CD8-positive, alpha-beta memory T cell (primary cell): ENCODE results near the gene USH1G. TPM values are rescaled to one million over a fixed set of nuclear protein-coding genes. Genes with fewer than 3 reads are reported as not detected.

ENCODE experiments used
- CTCF ChIA-PET: fragments of 350-600 bp; sonication (Branson Sonifier 250); formaldehyde crosslinking; loops from one replicate; lab custom pipeline; 2021; ENCODE audit warnings: antibody characterized with exemption; lab: Charles Lee
- POLR2A ChIA-PET: fragments of 350-600 bp; sonication (Branson Sonifier 250); formaldehyde crosslinking; loops from one replicate; lab custom pipeline; 2021; ENCODE audit warnings: antibody characterized with exemption; lab: Charles Lee
- DNase-seq, 5 donors: peaks; one replicate each; pipeline versions ENCODE4 v3.0.0 to v3.0.0-alpha.2; 2020 to 2022; ENCODE audit warnings: mixed read lengths in 1 of 5
- H3K27ac ChIP-seq: one replicate; pipeline ENCODE4 v1.7.0; 2013; ENCODE audit warnings: low read depth, mild to moderate bottlenecking, low read length, moderate library complexity
- H3K27me3 ChIP-seq: 2 replicates; pipeline ENCODE4 v1.7.0; 2013; ENCODE audit warnings: low read length, mild to moderate bottlenecking; ENCODE audit not compliant: insufficient read depth, poor library complexity, severe bottlenecking
- H3K36me3 ChIP-seq: 2 replicates; pipeline ENCODE4 v1.7.0; 2013; ENCODE audit warnings: mild to moderate bottlenecking, low read length, moderate library complexity; ENCODE audit not compliant: insufficient read depth
- H3K4me1 ChIP-seq: 2 replicates; pipeline ENCODE4 v1.7.0; 2013; ENCODE audit warnings: mild to moderate bottlenecking, low read length, moderate library complexity; ENCODE audit not compliant: insufficient read depth
- H3K4me3 ChIP-seq: 2 replicates; pipeline ENCODE4 v1.7.0; 2013; ENCODE audit warnings: mild to moderate bottlenecking, low read length
- H3K9me3 ChIP-seq: 2 replicates; pipeline ENCODE4 v1.7.0; 2013; ENCODE audit warnings: mild to moderate bottlenecking, low read length
- H3K27ac Mint-ChIP-seq, 8 donors: one replicate each; pipeline ENCODE4 v1.8.0; 2020 to 2021; ENCODE audit warnings: mixed read lengths in 8 of 8, mild to moderate bottlenecking in 6 of 8, inconsistent platforms in 3 of 8, moderate library complexity in 3 of 8
- H3K27me3 Mint-ChIP-seq, 2 donors: one replicate each; pipeline ENCODE4 v1.8.0; 2020 to 2021; ENCODE audit warnings: mixed read lengths in 2 of 2, mild to moderate bottlenecking in 1 of 2, moderate library complexity in 1 of 2
- H3K36me3 Mint-ChIP-seq, 3 donors: one replicate each; pipeline ENCODE4 v1.8.0; 2020 to 2021; ENCODE audit warnings: mixed read lengths in 3 of 3, inconsistent platforms in 1 of 3, mild to moderate bottlenecking in 1 of 3
- H3K4me1 Mint-ChIP-seq, 3 donors: one replicate each; pipeline ENCODE4 v1.8.0; 2020 to 2021; ENCODE audit warnings: mixed read lengths in 3 of 3, inconsistent platforms in 1 of 3, mild to moderate bottlenecking in 1 of 3
- H3K4me3 Mint-ChIP-seq, 7 donors: one replicate each; pipeline ENCODE4 v1.8.0; 2020 to 2021; ENCODE audit warnings: mixed read lengths in 7 of 7, mild to moderate bottlenecking in 6 of 7, moderate library complexity in 4 of 7, inconsistent platforms in 2 of 7
- H3K9me3 Mint-ChIP-seq, 5 donors: one replicate each; pipeline ENCODE4 v1.8.0; 2020 to 2022; ENCODE audit warnings: mixed read lengths in 5 of 5, mild to moderate bottlenecking in 3 of 5, moderate library complexity in 2 of 5, inconsistent platforms in 1 of 5
- polyA plus RNA-seq: library from polyadenylated mRNA; unstranded; fragments of 300-500 nt; fragmentation: Illumina TruSeq; gene quantifications from one replicate; pipeline ENCODE4 v1.2.3, GENCODE V29; 2021
- total RNA-seq, 2 experiments: library from RNA; stranded (reverse); gene quantifications; one replicate each; pipeline ENCODE4 v1.2.3, GENCODE V29; 2021

Gene USH1G
- total and polyA plus RNA-seq, 3 experiments from 2014 or later: not detected

DNA sequence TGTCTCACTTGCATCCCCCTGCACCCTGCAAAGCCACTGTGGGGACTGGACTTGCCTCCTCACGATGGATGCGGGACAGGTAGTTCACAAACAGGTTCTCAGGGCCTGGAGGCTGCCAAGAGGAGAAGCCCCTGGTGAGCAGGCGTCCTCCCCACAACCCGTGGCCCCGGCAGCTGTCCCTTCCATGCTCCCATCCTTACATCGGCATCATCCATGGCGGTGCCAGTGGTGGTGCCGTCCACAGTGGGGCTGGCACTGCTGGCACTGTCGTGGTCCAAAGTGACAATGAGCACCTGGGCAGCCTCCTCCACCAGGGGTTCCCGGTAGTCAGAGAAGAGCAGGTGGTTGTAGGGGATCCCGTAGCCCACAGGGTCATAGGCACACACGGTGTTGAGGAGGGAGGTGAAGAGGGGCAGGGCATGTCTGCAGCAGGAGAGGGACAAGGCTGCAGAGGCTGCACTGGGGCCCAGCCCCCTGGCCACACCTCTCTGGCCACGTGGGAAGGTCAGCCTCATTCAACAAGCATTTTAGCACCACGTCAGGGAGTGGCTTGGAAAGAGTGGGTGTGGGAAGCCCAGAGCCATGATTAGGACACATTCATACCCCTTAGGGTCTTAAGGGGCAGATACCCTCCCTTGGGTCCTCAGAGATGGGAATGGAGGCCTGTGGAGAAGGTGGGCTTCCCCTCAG lies 36.9 kb upstream of the USH1G start:
- ChIA-PET POLR2A (interaction anchor here (0.6 kb wide), 1 partner anchor 36 kb away, joined by 3 read pairs; no protein-coding TSS in a partner anchor), CTCF (interaction anchor here (1.3 to 6.1 kb wide), 17 partner anchors 13 to 453 kb away, joined by 3 to 84 read pairs (median 11); partner anchors contain the start of genes CDR2L, HID1, MRPL58 and NT5C)
- H3K27me3 ChIP-seq: no peaks in the 10 kb centered on the region
- Mint-ChIP-seq H3K9me3 (no peaks in the 10 kb centered on the region), H3K36me3 (no peaks in the 10 kb centered on the region), H3K4me1 (peaks cover 4 to 11% (median 4%) of the 10 kb centered on the region in 3 donors), H3K27me3 (peaks cover 0 to 4% of the 10 kb centered on the region in 2 donors), H3K4me3 (no peak overlapping the region), H3K27ac (no peak overlapping the region)
- DNase-seq: no peak
- H3K4me3 ChIP-seq: no peak overlapping the region
- H3K27ac ChIP-seq: no peak overlapping the region
- no peaks in the 10 kb centered on the region for H3K4me1 ChIP-seq
- H3K9me3 ChIP-seq: no peaks in the 10 kb centered on the region
- no peaks in the 10 kb centered on the region for H3K36me3 ChIP-seq

DNA sequence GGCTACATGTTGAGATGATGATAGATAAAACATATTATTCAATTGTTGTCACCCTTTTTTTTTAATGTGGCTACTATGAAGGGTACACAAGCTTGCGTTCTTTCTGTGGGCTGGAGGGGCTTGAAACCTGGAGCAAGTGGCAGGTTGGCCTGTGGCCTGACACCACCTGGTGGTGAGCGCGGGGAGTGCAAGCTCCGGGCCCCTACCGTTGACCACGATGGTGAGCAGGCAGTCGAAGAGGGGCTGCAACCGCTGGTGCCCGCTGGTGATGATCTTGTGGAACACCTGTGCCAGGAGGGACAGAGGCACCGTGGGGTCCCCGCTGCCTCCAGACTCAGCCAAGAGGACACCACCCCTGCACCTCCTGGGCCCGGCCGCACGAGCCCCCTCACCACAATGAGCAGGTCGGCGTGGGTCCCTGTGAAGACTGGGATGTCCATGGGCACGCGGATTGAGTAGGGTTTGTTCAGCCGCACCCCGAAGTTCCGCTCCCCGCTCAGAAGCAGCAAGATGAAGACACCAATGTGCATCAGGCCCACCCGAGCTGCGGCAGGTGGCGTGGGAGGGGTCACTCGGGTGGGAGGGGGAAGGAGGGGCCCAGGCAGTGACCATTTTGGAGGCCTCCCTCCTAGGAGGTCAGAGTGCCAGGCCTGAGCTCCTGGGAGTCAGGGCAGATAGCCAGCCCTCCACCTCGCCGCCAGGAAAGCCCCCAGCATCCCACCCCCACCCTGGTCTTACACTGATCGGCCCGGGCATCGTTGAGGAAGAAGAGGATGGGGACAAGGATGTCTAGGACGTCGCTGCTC lies 35.1 kb upstream of the USH1G start:
- Mint-ChIP-seq H3K27me3 (peaks cover 0 to 5% of the 10 kb centered on the region in 2 donors), H3K36me3 (no peaks in the 10 kb centered on the region), H3K27ac (no peak overlapping the region), H3K4me1 (peaks cover 4 to 11% (median 4%) of the 10 kb centered on the region in 3 donors), H3K4me3 (no peak overlapping the region), H3K9me3 (no peaks in the 10 kb centered on the region)
- ChIA-PET POLR2A (no interaction called here), CTCF (interaction anchor here (0.8 to 6.1 kb wide), 19 partner anchors 9 to 301 kb away, joined by 3 to 84 read pairs (median 4); partner anchors contain the start of genes HID1, OTOP2 and OTOP3)
- Histone ChIP-seq H3K4me1 (no peaks in the 10 kb centered on the region), H3K4me3 (no peak overlapping the region), H3K27me3 (no peaks in the 10 kb centered on the region), H3K9me3 (no peaks in the 10 kb centered on the region), H3K36me3 (no peaks in the 10 kb centered on the region), H3K27ac (no peak overlapping the region)
- peak; percentile 56 to 77 (median 70) for DNase-seq

- no peak overlapping the region for H3K27ac Mint-ChIP-seq
These were observed 33.0 kb upstream of the USH1G start for GRCh38 chr17:74956093-74956492.

GRCh38 chr17:74954665-74955421 lies 31.8 kb upstream of the USH1G start:
- Histone ChIP-seq H3K36me3 (no peaks in the 10 kb centered on the region), H3K4me3 (no peak overlapping the region), H3K27me3 (no peaks in the 10 kb centered on the region), H3K9me3 (no peaks in the 10 kb centered on the region), H3K4me1 (no peaks in the 10 kb centered on the region), H3K27ac (no peak overlapping the region)
- peaks cover 3 to 5% of the 10 kb centered on the region in 2 donors for H3K27me3 Mint-ChIP-seq
- peak overlapping the region in 1 of 7 donors; percentile 4 for H3K4me3 Mint-ChIP-seq
- H3K36me3 Mint-ChIP-seq: no peaks in the 10 kb centered on the region
- DNase-seq: no peak
- H3K4me1 Mint-ChIP-seq: peaks cover 0 to 3% (median 2%) of the 10 kb centered on the region in 3 donors
- ChIA-PET POLR2A (no interaction called here), CTCF (interaction anchor here (0.6 to 1.5 kb wide), 2 partner anchors 164 to 584 kb away, joined by 4 read pairs; no protein-coding TSS in a partner anchor)
- H3K27ac Mint-ChIP-seq: no peak overlapping the region
- H3K9me3 Mint-ChIP-seq: no peaks in the 10 kb centered on the region

More at GRCh38 chr17:74956093-74956492, 33.0 kb upstream of the USH1G start:
- DNase-seq: no peak
- Mint-ChIP-seq H3K9me3 (no peaks in the 10 kb centered on the region), H3K4me3 (no peak overlapping the region), H3K36me3 (no peaks in the 10 kb centered on the region), H3K27me3 (peaks cover 3 to 5% of the 10 kb centered on the region in 2 donors), H3K4me1 (peaks cover 0 to 7% (median 2%) of the 10 kb centered on the region in 3 donors)
- H3K27me3 ChIP-seq: no peaks in the 10 kb centered on the region
- no peaks in the 10 kb centered on the region for H3K36me3 ChIP-seq
- POLR2A ChIA-PET: no interaction called here
- H3K4me3 ChIP-seq: no peak overlapping the region
- H3K27ac ChIP-seq: no peak overlapping the region
- H3K9me3 ChIP-seq: no peaks in the 10 kb centered on the region
- no peaks in the 10 kb centered on the region for H3K4me1 ChIP-seq
- CTCF ChIA-PET: interaction anchor here (1.0 to 3.9 kb wide), 6 partner anchors 24 to 247 kb away, joined by 3 to 21 read pairs (median 4); partner anchors contain the start of genes NT5C and OTOP2

GRCh38 chr17:74954115-74954514 lies 31.1 kb upstream of the USH1G start:
- Mint-ChIP-seq H3K9me3 (no peaks in the 10 kb centered on the region), H3K36me3 (no peaks in the 10 kb centered on the region), H3K27ac (no peak overlapping the region), H3K27me3 (peaks cover 3% of the 10 kb centered on the region in 2 donors), H3K4me1 (peaks cover 0 to 3% (median 2%) of the 10 kb centered on the region in 3 donors), H3K4me3 (no peak overlapping the region)
- no peaks in the 10 kb centered on the region for H3K36me3 ChIP-seq
- H3K27ac ChIP-seq: no peak overlapping the region
- H3K9me3 ChIP-seq: no peaks in the 10 kb centered on the region
- no peaks in the 10 kb centered on the region for H3K4me1 ChIP-seq
- H3K27me3 ChIP-seq: no peaks in the 10 kb centered on the region
- DNase-seq: no peak
- ChIA-PET CTCF (no interaction called here), POLR2A (no interaction called here)
- H3K4me3 ChIP-seq: no peak overlapping the region

DNA sequence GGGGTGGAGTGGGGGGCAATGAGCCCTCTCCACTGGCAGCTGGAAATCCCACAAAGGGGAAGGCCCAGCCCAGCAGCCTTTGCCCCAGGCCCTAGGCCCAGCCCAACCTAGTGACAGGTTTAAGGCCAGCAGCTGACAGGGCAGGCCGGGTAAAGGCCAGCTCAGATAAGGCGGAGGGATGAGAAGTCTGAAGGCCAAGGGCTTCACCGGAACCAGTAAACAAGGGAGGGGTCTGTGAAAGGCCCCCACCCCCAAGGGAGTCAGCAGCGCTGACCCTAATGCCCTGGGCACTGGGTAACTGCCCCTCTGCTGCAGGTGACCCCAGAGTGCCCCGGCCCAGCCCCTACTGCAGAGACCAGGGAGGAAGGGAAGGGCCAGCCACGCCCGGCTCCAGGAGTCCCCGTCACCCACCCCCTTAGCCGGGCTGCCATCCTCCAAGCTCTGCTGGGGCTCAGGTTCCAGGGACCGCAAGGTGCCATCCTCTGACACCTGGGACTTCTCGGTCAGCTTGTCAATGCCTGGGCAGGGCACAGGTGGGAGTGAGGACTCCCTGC lies 30.2 kb upstream of the USH1G start:
- ChIA-PET POLR2A (interaction anchor here (0.6 kb wide), 1 partner anchor 8 kb away, joined by 3 read pairs; no protein-coding TSS in a partner anchor), CTCF (interaction anchor here (0.8 to 1.1 kb wide), 2 partner anchors 8 to 14 kb away, joined by 3 to 5 read pairs; no protein-coding TSS in a partner anchor)
- no peak for DNase-seq
- Mint-ChIP-seq H3K27me3 (peaks cover 3 to 5% of the 10 kb centered on the region in 2 donors), H3K4me3 (no peak overlapping the region), H3K36me3 (no peaks in the 10 kb centered on the region), H3K27ac (peak overlapping the region in 1 of 8 donors; percentile 19), H3K4me1 (peaks cover 0 to 3% (median 2%) of the 10 kb centered on the region in 3 donors), H3K9me3 (no peaks in the 10 kb centered on the region)
- H3K9me3 ChIP-seq: no peaks in the 10 kb centered on the region
- H3K4me1 ChIP-seq: no peaks in the 10 kb centered on the region
- H3K27me3 ChIP-seq: no peaks in the 10 kb centered on the region
- no peak overlapping the region for H3K4me3 ChIP-seq
- no peaks in the 10 kb centered on the region for H3K36me3 ChIP-seq
- no peak overlapping the region for H3K27ac ChIP-seq

GRCh38 chr17:74952431-74953133 lies 29.5 kb upstream of the USH1G start:
- Histone ChIP-seq H3K4me1 (no peaks in the 10 kb centered on the region), H3K36me3 (no peaks in the 10 kb centered on the region), H3K27me3 (no peaks in the 10 kb centered on the region), H3K4me3 (no peak overlapping the region), H3K9me3 (no peaks in the 10 kb centered on the region), H3K27ac (no peak overlapping the region)
- Mint-ChIP-seq H3K4me1 (no peaks in the 10 kb centered on the region), H3K36me3 (no peaks in the 10 kb centered on the region), H3K4me3 (no peak overlapping the region), H3K27me3 (peaks cover 4 to 5% of the 10 kb centered on the region in 2 donors), H3K9me3 (no peaks in the 10 kb centered on the region), H3K27ac (peak overlapping the region in 1 of 8 donors; percentile 19)
- CTCF ChIA-PET: interaction anchor here (0.8 to 1.1 kb wide), 2 partner anchors 9 to 15 kb away, joined by 3 to 5 read pairs; no protein-coding TSS in a partner anchor
- POLR2A ChIA-PET: interaction anchor here (0.6 kb wide), 1 partner anchor 8 kb away, joined by 3 read pairs; no protein-coding TSS in a partner anchor
- no peak for DNase-seq
